ENCODE results near the gene INO80.

Gene INO80

DNA sequence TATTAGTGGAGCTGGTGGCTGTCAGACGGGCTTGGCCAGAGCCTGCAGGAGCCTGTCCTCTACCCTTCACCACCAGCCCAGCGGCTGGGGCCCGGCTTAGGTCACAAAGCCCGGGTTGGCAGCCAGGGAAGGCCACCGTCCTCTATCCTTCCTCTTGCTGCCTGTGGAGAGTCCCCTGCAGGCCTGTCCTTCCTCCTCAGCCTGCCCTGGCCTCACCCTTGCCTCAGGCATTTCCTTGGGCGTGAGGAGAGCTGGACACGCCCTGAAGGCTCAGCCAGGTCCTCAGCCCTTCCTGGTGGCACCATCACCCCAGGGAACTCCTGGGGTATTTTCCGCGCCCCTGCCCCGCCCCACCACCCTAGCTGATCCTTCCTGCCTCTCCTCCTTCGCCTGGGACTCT, 155.2 kb downstream of the INO80 start (continued):
- TF ChIP-seq, protein P1, sequence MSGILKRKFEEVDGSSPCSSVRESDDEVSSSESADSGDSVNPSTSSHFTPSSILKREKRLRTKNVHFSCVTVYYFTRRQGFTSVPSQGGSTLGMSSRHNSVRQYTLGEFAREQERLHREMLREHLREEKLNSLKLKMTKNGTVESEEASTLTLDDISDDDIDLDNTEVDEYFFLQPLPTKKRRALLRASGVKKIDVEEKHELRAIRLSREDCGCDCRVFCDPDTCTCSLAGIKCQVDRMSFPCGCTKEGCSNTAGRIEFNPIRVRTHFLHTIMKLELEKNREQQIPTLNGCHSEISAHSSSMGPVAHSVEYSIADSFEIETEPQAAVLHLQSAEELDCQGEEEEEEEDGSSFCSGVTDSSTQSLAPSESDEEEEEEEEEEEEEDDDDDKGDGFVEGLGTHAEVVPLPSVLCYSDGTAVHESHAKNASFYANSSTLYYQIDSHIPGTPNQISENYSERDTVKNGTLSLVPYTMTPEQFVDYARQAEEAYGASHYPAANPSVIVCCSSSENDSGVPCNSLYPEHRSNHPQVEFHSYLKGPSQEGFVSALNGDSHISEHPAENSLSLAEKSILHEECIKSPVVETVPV (CRISPR knock-in tag; IDR thresholded peaks at IDR 0.05) = no peak
- no peak for TF ChIP-seq BACH2 (CRISPR knock-in tag; IDR thresholded peaks at IDR 0.05; ENCODE audit: borderline replicate concordance)
- TF ChIP-seq, protein P2, sequence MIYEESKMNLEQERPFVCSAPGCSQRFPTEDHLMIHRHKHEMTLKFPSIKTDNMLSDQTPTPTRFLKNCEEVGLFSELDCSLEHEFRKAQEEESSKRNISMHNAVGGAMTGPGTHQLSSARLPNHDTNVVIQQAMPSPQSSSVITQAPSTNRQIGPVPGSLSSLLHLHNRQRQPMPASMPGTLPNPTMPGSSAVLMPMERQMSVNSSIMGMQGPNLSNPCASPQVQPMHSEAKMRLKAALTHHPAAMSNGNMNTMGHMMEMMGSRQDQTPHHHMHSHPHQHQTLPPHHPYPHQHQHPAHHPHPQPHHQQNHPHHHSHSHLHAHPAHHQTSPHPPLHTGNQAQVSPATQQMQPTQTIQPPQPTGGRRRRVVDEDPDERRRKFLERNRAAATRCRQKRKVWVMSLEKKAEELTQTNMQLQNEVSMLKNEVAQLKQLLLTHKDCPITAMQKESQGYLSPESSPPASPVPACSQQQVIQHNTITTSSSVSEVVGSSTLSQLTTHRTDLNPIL (CRISPR knock-in tag; IDR thresholded peaks at IDR 0.05; ENCODE audit: low read depth) = no peak
- no peak for TF ChIP-seq ZNF70 (CRISPR knock-in tag; IDR thresholded peaks at IDR 0.05)

DNA sequence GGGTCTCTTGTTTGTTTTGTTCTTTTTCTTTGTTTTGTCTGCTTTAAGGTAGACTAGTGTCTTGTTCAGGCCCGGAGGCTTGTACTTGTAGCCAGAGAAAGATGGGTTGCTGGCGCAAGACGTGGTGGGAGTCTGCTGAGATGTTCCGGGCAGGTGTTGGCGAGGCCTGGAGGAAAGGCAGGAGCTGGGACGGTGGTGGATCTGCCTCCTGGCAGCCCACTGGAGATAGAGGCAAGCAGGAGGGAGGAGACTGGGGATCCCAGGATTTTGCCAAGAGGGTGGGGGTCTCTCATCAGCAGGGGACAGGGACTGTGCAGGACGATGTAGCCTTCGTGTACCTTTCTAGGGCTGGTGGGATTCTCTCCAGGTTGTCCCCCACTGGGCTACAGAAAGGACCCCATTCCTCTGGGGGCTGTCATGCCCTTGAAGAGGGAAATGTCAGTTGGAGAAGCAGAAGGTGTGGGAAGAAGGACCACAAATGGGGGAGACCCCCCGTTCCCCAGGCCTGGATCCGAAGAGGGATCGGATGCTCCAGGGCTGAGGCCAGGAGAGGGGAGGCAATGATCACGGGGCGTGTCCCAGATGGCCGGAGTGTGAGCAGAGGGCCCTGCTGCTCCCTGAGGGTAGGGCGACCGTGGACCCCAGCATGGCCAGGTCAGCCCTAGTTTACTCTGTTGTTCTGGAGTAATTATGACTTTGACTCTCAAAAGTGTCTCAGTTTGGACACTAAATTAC, 155.8 kb downstream of the INO80 start:
- no peak for TF ChIP-seq RARB (CRISPR knock-in tag; IDR thresholded peaks at IDR 0.05)
- TF ChIP-seq, protein P3, sequence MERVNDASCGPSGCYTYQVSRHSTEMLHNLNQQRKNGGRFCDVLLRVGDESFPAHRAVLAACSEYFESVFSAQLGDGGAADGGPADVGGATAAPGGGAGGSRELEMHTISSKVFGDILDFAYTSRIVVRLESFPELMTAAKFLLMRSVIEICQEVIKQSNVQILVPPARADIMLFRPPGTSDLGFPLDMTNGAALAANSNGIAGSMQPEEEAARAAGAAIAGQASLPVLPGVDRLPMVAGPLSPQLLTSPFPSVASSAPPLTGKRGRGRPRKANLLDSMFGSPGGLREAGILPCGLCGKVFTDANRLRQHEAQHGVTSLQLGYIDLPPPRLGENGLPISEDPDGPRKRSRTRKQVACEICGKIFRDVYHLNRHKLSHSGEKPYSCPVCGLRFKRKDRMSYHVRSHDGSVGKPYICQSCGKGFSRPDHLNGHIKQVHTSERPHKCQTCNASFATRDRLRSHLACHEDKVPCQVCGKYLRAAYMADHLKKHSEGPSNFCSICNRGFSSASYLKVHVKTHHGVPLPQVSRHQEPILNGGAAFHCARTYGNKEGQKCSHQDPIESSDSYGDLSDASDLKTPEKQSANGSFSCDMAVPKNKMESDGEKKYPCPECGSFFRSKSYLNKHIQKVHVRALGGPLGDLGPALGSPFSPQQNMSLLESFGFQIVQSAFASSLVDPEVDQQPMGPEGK (CRISPR knock-in tag; IDR thresholded peaks at IDR 0.05; ENCODE audit: borderline replicate concordance) = no peak
- no peak for TF ChIP-seq TOX (CRISPR knock-in tag; IDR thresholded peaks at IDR 0.05; ENCODE audit: borderline replicate concordance)
- no peak for TF ChIP-seq PPARA (CRISPR knock-in tag; IDR thresholded peaks at IDR 0.05; ENCODE audit: borderline replicate concordance)
- no peak for TF ChIP-seq ZNF565 (CRISPR knock-in tag; conservative IDR thresholded peaks at IDR 0.05; ENCODE audit: low read depth)
- no peak for TF ChIP-seq ZC3H10 (CRISPR knock-in tag; IDR thresholded peaks at IDR 0.05)
- TF ChIP-seq, protein P4, sequence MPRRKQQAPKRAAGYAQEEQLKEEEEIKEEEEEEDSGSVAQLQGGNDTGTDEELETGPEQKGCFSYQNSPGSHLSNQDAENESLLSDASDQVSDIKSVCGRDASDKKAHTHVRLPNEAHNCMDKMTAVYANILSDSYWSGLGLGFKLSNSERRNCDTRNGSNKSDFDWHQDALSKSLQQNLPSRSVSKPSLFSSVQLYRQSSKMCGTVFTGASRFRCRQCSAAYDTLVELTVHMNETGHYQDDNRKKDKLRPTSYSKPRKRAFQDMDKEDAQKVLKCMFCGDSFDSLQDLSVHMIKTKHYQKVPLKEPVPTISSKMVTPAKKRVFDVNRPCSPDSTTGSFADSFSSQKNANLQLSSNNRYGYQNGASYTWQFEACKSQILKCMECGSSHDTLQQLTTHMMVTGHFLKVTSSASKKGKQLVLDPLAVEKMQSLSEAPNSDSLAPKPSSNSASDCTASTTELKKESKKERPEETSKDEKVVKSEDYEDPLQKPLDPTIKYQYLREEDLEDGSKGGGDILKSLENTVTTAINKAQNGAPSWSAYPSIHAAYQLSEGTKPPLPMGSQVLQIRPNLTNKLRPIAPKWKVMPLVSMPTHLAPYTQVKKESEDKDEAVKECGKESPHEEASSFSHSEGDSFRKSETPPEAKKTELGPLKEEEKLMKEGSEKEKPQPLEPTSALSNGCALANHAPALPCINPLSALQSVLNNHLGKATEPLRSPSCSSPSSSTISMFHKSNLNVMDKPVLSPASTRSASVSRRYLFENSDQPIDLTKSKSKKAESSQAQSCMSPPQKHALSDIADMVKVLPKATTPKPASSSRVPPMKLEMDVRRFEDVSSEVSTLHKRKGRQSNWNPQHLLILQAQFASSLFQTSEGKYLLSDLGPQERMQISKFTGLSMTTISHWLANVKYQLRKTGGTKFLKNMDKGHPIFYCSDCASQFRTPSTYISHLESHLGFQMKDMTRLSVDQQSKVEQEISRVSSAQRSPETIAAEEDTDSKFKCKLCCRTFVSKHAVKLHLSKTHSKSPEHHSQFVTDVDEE (CRISPR knock-in tag; IDR thresholded peaks at IDR 0.05) = no peak
- TF ChIP-seq, protein P1 (CRISPR knock-in tag; IDR thresholded peaks at IDR 0.05) = no peak
- TF ChIP-seq ARNTL (CRISPR knock-in tag; IDR thresholded peaks at IDR 0.05; ENCODE audit: borderline replicate concordance, low read depth) = no peak
- TF ChIP-seq, protein P2 (CRISPR knock-in tag; IDR thresholded peaks at IDR 0.05; ENCODE audit: low read depth) = no peak
- TF ChIP-seq ZFP3 (CRISPR knock-in tag; IDR thresholded peaks at IDR 0.05) = no peak
- TF ChIP-seq ZNF70 (CRISPR knock-in tag; IDR thresholded peaks at IDR 0.05) = no peak
- no peak for ATAC-seq

DNA sequence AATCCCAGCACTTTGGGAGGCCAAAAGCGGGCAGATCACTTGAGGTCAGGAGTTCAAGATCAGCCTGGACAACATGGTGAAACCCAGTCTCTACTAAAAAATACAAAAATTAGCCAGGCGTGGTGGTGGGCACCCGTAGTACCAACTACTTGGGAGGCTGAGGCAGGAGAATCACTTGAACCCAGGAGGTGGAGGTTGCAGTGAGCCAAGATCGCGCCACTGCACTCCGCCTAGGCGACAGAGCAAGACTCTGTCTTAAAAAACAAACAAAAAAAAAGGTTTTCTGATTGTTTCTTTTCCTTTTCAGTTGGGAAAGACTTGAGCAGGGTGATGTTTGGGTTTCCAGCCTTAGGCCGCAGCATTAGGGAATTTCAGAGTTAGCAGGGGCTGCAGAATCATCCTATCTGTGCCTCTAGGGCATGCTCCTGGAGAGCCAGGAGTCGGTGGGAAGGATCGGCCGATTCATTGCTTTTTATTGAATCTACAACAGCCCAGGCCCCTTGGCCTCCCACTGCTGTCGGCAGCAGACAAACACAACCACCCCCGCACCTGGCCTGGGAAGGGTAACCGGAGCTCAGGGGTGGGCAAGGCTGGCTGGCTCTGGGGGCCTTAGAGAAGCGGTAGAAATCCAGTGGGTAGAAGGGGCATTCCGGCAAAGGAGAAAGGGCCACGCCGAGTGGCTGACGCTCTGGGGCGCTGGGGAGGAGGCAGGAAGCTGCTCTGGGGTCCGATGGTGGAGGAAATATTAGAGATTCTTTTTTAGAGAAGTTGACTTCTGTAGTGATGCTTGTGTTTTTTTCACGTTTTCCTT, 156.5 kb downstream of the INO80 start:
- ATAC-seq = no peak
- TF ChIP-seq GLIS3 (CRISPR knock-in tag; IDR thresholded peaks at IDR 0.05) (no peak), ZNF8 (CRISPR knock-in tag; IDR thresholded peaks at IDR 0.05) (no peak), OSR1 (CRISPR knock-in tag; IDR thresholded peaks at IDR 0.05) (no peak), ARNTL (CRISPR knock-in tag; IDR thresholded peaks at IDR 0.05; ENCODE audit: borderline replicate concordance, low read depth) (no peak), ZNF70 (CRISPR knock-in tag; IDR thresholded peaks at IDR 0.05) (no peak), ISL1 (CRISPR knock-in tag; IDR thresholded peaks at IDR 0.05) (no peak), PPARA (CRISPR knock-in tag; IDR thresholded peaks at IDR 0.05; ENCODE audit: borderline replicate concordance) (no peak), ZC3H10 (CRISPR knock-in tag; IDR thresholded peaks at IDR 0.05) (no peak), ZFP30 (CRISPR knock-in tag; IDR thresholded peaks at IDR 0.05) (no peak), SNAI2 (CRISPR knock-in tag; IDR thresholded peaks at IDR 0.05) (no peak), RARB (CRISPR knock-in tag; IDR thresholded peaks at IDR 0.05) (no peak)
- TF ChIP-seq, protein P5, sequence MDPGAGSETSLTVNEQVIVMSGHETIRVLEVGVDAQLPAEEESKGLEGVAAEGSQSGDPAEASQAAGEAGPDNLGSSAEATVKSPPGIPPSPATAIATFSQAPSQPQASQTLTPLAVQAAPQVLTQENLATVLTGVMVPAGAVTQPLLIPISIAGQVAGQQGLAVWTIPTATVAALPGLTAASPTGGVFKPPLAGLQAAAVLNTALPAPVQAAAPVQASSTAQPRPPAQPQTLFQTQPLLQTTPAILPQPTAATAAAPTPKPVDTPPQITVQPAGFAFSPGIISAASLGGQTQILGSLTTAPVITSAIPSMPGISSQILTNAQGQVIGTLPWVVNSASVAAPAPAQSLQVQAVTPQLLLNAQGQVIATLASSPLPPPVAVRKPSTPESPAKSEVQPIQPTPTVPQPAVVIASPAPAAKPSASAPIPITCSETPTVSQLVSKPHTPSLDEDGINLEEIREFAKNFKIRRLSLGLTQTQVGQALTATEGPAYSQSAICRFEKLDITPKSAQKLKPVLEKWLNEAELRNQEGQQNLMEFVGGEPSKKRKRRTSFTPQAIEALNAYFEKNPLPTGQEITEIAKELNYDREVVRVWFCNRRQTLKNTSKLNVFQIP (CRISPR knock-in tag; IDR thresholded peaks at IDR 0.05; ENCODE audit: borderline replicate concordance, low read depth) = no peak
- TF ChIP-seq, protein P2 (CRISPR knock-in tag; IDR thresholded peaks at IDR 0.05; ENCODE audit: low read depth) = no peak
